Stimulated activated CD8-positive, alpha-beta memory T cell treated with anti-CD3 and anti-CD28 coated beads, Interleukin-12 subunit alpha, Interleukin-12 subunit beta, amount 100 ng/mL, for 24 hours (primary cell): ENCODE data around the gene TRPC6.
"Not testable (repeated sequence)": the region's sequence is repeated elsewhere in the genome, so short reads cannot be mapped to it uniquely, and the experiment has no call there.

Experiments
- DNase-seq: peaks from one replicate; pipeline ENCODE4 v3.0.0-alpha.2; 2020; ENCODE audit errors: extremely low read depth

Gene TRPC6

DNA sequence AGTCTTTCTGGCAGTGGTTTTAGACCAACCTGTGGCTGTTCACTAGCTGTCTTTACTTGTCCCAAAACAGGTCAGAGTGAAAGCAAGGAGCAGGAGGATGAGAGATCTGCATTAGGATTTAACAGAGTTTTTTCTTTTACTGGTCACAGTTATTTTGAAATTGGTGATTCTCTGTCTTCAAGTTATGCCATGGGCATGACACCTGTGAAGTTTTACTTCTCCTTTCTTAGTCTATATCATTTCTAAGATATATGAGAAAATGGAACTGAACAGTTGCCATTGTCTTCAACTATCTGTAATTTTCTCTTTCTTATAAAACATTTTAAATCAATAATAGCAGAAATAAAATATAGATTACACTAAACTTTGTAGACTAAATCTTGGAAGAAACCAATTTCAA, 60.6 kb downstream of the TRPC6 start:
- no peak for DNase-seq

- DNase-seq = no peak
Observed at GRCh38 chr11:101521821-101522220, 62.0 kb downstream of the TRPC6 start.

- DNase-seq = no peak
Observed at GRCh38 chr11:101516546-101516945, 67.3 kb downstream of the TRPC6 start.

- DNase-seq = no peak
Observed at GRCh38 chr11:101511065-101511464, 72.7 kb downstream of the TRPC6 start.

DNA sequence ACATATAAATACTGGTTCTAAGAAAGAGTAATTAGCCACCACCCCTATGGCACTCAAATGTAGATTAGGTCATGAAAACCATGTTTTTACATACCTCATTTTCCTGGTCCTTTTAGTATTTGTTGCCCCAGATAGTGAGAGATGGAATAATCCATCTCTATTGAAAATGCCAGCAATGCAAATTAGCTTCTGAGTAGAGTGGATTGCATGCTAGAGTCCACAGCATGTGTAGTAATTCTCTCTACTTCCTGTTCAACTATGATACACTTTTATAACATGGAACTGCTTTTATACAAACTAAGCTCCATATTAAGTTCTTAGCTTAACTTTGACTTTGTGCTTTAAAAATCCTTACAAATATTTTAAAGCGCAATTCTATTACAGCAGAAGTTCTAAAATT, 73.2 kb downstream of the TRPC6 start:
- DNase-seq = no peak

- no peak for DNase-seq
Observed at GRCh38 chr11:101509922-101510321, 73.9 kb downstream of the TRPC6 start.

DNA sequence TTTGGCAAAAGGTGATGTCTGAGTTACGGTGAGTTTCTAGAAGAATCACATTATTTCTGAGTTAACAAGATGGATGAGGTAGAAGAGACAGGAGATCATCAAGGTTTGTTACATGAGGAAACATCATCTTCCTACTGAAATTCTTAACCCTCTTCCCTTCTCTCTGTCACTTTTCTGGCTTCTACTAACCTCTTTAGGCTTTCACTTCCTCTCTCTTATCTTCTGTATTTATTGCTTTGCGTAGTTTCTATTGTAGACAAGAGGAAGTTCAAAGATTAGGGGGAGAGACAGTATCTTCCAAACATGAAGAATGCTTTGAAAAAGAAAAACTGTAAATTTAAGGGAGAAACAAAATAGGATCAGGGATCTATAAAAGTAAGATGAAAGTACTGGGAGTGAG, 75.4 kb downstream of the TRPC6 start:
- DNase-seq = no peak

DNA sequence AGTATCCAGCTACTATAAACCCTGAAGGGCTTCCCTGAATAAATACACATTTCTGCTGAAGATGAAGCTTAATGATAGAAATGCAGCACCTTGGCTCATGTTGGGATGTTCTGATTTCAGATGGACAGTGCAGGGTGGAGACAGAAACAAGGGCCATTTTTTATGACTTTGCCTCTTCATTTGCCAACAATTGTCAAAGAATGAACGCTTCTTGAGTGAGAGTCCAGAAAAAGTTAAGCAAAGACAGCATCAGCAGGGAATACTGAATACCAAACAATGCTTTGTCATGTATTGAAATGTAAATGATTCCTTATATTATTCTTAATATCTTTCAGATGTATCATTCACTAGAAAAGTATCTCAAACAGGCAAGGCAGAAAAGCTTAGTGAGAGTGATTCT, 84.9 kb downstream of the TRPC6 start:
- DNase-seq = no peak

DNA sequence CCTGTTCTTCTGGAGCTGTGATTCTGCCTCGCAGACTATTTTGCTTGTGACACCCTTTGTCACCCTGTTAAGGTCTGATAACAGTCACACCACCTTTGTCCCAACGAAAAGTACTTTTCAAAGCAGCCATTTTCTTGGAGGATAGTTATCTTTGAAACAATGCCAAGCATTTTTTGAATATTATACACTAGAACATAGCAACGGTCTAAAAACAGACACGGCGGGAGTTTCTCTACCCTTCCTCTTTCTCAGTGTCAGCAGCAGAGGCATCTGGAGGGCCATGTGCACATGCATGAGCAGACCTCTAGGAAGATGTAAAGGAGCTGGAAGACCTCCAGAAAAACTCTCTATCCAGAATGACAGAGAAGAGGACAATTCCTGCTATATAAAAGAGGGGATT, 86.5 kb downstream of the TRPC6 start:
- no peak for DNase-seq

DNA sequence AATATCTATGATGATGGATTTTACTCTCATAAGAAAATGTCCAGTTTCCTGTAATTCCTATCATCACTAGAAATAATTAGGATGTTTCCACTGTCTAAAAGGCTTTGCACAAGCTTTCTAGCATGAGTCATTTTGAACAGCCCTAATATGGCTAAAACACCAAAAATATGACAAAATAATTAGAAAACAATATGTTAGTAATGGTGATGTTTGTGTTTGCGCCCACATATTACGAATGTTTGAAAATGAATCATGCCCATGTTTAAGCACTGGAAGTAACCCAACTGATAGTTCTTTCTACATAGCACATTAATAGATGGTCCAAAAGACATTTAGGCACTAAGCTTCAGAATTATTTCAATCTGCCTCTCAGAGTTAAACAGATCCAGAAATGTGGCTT, 96.0 kb downstream of the TRPC6 start:
- DNase-seq = no peak

DNA sequence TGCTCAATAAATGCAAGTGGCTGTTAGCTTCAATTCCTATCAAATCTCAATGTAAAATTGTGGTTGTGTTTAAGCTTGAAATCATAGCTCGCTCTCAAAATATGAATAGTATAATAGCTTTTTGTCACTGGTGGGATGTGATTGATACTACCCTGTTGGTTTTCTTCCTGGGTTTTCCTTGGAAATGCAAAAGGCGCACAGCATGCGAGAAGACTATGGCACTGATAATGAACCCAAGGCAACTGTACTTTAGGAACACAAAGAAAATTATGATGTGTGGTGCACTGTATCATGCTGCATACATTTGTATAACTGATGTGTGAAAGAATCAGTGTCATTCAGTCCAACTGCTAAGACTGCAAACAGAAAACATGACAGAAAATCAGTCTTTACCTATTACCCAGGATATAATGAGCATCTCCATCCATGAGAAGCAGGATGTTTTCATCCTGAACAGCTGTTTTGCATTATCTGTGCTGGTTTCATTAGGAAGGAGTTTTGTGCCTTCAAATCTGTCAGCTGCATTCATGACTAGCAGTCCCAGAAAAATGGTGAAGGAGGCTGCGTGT, 101.2 kb downstream of the TRPC6 start:
- DNase-seq = no peak

DNA sequence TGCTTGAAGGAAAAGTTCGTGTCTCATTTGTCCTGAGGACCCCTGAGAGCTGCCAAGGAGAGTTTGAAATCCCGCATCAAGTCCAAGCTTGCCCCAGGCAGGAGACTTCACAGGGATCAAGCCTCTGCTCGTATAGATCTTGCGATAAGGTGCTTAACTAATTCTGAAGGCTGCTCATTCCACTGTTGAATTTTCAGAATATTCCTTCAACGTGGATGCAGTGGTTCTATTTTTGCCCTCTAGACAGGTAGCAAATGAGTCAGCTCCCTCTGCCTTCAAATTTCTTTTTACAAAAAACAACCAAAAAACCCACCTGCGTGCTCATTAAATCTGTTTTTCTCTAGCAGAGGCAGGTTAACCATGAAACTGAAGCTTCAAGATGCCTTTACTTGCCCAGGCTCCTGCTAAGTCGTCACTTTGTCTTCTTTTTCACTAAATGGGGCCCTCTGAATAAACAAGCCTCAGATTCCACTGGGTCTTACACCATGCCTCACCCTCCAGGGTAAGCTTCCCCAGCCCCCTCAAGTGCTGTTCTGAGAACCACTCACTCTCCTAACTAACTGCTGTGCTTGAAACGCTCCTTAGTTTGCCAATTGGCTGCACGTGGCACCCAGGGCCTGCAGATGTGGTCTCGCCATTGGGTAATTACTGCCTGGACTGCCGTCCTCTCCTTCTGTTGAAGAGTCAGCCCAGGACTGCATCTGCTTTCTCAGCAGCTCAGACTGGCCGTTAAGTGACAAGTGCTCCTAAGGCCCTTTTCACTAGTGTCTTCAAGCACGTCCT, 105.0 kb downstream of the TRPC6 start:
- DNase-seq = no peak

DNA sequence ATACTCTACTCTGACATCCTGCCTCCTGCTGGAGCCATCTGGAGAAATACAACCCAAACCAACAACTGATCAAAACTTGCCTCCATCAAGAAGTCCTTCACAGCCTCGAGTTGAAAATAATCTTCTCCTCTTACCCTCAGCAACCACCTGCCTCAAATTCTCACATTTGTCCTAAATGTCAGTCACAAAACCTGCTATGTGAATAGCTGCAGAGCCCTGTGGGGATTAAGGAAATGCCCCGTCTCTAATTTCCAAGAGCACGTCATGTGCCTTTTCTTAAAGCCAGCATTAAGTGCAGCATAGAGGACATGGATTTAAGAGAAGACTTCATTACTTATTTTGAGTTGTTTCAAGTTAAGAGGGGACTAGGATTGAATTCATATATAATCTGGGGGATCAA, 105.9 kb downstream of the TRPC6 start:
- no peak for DNase-seq

- DNase-seq = no peak
Observed at GRCh38 chr11:101476191-101476590, 107.6 kb downstream of the TRPC6 start.

- DNase-seq = no peak
Observed at GRCh38 chr11:101475699-101476098, 108.1 kb downstream of the TRPC6 start.

GRCh38 chr11:101474666-101475065, 109.1 kb downstream of the TRPC6 start:
- DNase-seq = no peak

- no peak for DNase-seq
Observed at GRCh38 chr11:101470881-101471520, 112.8 kb downstream of the TRPC6 start.

- DNase-seq = no peak
Observed at GRCh38 chr11:101470419-101470818, 113.4 kb downstream of the TRPC6 start.

GRCh38 chr11:101466352-101466751, 117.5 kb downstream of the TRPC6 start:
- DNase-seq = no peak

DNA sequence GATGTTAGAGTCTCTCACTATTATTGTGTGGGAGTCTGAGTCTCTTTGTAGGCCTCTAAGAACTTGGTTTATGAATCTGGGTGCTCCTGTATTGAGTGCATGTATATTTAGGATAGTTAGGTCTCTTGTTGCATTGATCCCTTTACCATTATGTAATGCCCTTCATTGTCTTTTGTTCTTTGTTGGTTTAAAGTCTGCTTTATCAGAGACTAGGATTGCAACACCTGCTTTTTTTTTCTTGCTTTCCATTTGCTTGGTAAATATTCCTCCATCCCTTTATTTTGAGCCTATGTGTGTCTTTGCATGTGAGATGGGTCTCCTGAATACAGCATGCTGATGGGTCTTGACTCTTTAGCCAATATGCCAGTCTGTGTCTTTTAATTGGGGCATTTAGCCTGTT, 119.4 kb downstream of the TRPC6 start:
- DNase-seq = not testable (repeated sequence)

- no peak for DNase-seq
Observed at GRCh38 chr11:101459020-101459419, 124.8 kb downstream of the TRPC6 start.

DNA sequence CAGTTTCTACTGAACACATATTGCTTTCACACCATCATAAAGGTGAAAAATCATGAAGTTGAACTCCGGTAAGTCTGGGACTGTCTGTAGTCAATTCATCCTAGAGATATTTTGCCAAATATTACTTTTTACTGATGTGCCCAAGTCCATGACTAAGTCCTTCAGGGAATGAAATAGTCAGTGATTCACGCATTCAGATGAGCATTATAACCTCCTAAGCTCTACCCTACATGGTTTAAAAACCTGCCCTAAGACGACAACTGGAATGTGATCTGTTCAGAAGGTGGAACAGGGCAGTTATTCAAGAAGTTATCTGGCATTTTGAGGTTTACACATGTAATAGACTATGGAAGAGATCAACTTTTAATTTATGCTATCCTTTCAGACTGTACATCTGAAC, 125.6 kb downstream of the TRPC6 start:
- DNase-seq = no peak

DNA sequence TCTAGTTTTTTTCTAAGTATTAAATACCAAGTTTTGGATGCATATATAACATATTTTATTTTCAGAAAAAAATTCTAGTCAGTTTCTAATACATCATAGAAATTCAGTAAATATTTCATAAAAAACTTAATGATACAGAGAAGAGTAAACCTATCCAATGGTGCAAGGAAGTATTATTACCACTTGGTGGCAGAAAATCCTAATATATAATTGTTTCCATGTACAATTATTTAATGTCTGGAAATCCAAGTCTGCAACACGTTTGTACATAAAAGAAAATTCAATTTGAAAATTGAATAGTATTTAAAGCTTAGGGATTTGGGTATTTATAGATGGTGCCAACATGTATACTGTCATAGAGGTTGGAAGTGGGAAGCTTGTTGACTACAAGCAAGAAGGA, 127.0 kb downstream of the TRPC6 start:
- DNase-seq = no peak
